T1000 (cell line): ENCODE results near the gene CAMK2A.

Experiments used
- DNase-seq: peaks from one replicate; lab custom pipeline; 2025; ENCODE audit warnings: mixed read lengths; lab: John Stamatoyannopoulos, UW

Gene CAMK2A

GRCh38 chr5:150278046-150278730 lies 11.4 kb downstream of the CAMK2A start:
- DNase-seq: no peak

GRCh38 chr5:150277043-150277442 lies 12.5 kb downstream of the CAMK2A start:
- no peak for DNase-seq

DNA sequence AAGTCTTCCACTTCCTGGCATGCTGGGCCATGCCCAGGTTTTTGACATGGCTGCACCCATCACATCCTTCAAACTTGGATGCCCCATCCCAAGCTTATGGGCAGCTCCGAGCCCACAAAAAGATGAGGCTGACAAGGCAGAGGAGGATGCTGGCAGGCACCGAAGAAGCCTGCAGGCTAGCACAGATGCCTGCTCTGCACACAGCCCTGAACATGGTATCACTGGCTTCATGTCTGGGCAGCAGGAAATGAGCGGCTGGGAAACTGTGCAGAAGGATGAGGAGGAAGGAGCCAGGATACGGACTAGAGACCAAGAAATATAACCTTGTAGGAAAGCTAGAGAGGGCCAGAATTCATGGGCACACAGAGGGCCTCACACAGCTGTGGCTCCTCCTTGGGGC lies 14.8 kb downstream of the CAMK2A start:
- no peak for DNase-seq

- DNase-seq: no peak
Observed at GRCh38 chr5:150272531-150272930, 17.0 kb downstream of the CAMK2A start.

DNA sequence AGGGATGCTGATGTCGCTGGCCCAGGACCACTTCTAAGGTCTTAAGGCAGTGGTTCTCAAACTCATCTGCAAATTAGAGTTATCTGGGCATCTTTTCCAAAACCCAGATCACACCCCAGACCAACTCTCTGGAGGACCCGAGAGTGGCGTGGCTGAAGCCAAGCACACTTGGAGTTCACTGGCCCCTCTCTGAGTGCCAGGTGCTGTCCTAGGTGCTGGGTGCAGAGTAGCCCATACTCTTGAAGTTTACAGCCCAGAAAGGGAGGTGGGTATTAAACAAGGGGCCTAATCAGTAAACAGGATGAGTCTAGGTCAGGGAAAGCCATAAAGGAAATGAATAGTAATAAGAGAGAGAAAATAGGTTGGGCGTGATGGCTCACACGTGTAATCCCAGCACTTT lies 17.6 kb downstream of the CAMK2A start:
- DNase-seq: no peak

DNA sequence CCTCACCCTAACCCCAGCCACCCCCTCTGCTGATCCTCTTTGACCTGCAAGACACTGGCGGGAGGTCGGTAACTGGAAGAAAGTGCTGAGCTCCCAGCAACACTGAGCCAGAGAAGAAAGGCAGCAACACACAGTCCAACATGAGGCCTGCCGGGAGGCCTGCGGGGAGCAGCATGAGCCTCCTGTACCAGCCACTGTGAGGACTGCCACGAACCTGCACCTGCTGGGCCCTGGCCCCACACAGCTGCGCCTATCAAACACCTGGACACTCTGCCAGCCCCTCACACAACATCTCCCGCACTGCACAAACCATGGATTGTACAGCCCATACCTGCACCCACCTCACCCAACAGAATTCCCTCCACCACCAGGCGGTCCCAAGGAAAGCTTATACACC lies 18.3 kb downstream of the CAMK2A start:
- no peak for DNase-seq

GRCh38 chr5:150270541-150271295 lies 18.9 kb downstream of the CAMK2A start:
- no peak for DNase-seq

DNA sequence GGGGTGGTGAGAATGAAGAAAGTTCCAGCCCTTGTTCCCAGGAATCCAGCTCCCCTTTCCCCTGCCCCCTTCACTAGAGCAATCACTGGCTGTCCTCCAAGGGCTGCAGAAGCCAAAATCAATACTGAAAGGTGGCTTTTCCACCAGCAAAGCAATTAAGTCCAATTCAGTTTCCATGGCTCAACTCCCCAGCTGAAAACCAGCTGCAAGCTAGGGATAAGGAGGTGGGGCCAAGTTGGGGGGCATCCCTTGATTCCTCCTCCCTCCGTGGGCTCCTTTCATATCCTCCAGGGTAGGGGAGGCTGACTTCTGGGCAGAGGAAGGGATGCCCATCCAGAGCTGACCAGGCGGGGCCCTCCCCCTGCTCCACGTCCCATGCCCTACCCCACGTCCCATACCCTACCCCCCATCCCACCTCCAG lies 22.7 kb downstream of the CAMK2A start:
- no peak for DNase-seq

GRCh38 chr5:150265870-150266383 lies 23.6 kb downstream of the CAMK2A start:
- no peak for DNase-seq

DNA sequence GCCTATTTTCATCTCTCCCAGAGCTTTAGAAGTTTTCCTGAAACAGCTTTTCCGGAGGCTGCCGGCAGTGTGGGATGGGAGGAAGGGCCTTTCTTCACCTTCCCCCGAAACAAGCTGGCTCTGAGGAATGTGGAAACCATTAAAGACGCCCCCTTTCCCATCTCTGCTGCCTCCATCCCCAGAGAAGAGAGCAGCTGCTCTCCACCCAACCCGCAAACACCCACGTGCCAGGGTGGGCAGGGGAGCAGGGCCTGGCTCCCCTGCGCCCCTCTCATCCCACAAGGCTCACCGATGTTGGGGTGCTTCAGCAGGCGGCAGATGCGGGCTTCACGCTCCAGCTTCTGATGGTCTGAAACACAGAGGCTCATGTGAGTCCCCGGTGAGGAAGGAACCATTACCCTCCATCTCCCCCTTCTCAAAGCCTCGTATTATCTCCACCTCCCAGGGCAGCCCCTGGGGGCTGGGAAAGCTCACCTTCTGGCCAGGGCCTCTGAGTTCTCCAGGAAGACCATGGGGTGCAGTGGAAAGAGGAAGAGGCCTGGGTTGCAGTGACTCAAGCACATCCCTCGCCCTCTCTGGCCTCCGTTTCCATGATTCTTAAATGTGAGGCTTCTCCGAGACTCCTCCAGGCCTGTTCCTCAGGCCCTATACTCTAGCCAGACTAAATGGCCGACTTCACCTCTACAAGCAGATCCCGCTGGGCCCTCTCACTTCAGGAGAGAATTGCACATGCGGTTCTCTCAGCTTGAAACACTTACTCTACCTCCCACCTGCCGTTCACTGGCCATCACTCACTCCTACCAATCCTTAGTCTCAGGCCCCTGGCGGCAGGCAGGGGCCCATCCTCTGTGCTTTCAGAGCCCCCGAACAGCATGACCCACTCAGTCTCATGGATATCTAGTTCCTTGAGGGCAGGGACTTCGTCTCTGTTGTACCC lies 24.6 kb downstream of the CAMK2A start:
- no peak for DNase-seq

GRCh38 chr5:150263801-150264621 lies 25.6 kb downstream of the CAMK2A start:
- peak; percentile 73 for DNase-seq

- DNase-seq: no peak
Observed at GRCh38 chr5:150263375-150263775, 26.2 kb downstream of the CAMK2A start.

GRCh38 chr5:150262502-150262901 lies 27.1 kb downstream of the CAMK2A start:
- no peak for DNase-seq

DNA sequence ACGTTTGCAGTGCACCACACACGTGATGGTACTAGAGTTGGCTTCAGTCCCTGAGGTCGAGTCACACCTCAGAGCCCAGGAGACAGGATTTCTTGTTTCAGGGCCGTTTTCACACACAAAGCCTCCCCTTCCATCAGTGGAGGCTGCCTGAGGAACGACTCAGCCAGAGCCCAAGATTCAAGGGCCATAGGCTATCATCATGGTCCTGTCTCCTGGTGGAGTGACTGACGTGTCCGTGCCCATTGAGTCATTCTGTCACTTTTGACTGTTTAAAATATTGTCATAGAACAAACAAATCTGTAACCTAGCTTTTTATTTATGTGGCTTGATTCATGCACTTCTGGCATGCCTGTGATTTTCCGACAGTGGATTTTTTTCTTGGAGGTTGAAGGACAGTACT lies 28.3 kb downstream of the CAMK2A start:
- DNase-seq: no peak

- no peak for DNase-seq
Observed at GRCh38 chr5:150258130-150258529, 31.4 kb downstream of the CAMK2A start.

- DNase-seq: no peak
Observed at GRCh38 chr5:150257424-150257823, 32.1 kb downstream of the CAMK2A start.

GRCh38 chr5:150256410-150257064 lies 33.0 kb downstream of the CAMK2A start:
- DNase-seq: no peak

DNA sequence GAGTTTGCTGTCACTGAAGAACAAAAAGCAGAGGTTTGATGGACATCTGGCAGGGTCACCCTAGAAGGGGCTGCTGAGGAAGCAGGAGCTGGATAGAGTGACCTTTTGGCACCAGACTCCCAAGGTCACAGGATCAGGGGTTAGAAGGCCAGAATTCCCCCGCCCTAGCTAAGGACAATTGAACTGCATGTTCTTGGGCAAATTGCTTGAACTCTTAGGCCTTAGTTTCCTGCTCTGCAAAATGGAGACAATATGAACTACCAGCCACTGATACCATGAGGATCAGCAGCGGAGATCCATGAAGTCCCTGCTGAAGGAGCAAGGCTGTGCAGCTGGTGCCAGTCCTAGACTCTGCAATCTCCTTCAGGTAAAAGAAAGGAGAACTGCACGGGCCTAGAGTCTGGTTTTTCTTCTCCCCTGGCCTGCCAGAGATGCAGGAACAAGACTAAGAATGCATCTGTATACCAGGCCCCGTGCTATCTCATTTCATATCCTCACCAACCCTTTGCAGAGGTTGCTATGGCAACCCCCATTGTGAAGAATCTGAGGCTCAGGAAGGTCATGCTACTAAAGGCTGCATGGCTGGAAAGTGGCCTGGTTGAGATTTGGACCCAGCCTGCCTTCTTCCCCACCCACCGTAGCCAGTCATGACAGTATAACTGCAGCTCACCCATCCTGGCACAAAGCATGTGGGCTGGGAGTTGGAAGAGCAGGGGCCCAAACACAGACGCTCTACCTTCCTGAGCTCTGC lies 33.7 kb downstream of the CAMK2A start:
- DNase-seq: no peak

- DNase-seq: no peak
Observed at GRCh38 chr5:150254774-150255173, 34.8 kb downstream of the CAMK2A start.

- DNase-seq: no peak
Observed at GRCh38 chr5:150254363-150254762, 35.2 kb downstream of the CAMK2A start.
